ENCODE measurements around the gene KCTD2.

KCTD2 gene

DNA sequence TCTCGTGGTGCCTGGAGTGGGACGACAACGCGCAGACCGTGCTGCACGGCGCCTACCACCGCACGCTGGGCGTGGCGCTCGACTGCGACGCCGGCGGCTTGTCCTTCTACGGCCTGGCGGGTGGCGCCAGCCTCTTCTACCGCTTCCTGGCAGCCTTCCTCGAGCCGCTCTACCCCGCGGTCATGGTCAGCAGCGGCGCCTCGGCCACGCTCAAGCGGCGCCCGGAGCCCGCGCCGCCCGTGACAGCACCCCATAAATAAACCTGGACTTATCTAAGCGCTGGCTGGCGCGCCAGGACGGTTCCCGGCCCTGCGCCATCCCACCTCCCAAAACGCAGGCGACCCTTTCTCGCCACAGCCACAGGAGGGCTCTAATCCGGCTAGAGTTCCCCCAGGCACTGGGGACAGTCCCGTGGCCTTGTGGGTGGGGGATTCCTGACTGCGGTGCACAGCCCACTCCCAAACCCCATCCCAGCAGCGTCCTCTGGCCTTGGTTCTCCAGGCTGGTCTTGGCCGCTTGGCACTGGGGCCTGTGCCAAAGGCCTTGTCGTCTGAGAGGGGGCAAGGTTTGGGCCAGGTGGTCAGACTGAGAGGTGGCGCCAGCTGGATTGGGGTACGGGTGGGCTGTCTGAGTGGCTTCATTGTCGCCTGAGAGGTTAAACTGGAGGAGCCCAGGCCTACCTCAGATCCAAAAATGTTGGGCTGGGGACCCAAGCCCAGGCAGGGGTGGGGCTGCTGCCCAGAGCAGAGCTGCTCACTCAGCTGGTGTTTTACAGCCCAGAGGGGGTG lies 30.7 kb downstream of the KCTD2 start:
- DNase-seq (ENCODE audit: low spot score): no peak

DNA sequence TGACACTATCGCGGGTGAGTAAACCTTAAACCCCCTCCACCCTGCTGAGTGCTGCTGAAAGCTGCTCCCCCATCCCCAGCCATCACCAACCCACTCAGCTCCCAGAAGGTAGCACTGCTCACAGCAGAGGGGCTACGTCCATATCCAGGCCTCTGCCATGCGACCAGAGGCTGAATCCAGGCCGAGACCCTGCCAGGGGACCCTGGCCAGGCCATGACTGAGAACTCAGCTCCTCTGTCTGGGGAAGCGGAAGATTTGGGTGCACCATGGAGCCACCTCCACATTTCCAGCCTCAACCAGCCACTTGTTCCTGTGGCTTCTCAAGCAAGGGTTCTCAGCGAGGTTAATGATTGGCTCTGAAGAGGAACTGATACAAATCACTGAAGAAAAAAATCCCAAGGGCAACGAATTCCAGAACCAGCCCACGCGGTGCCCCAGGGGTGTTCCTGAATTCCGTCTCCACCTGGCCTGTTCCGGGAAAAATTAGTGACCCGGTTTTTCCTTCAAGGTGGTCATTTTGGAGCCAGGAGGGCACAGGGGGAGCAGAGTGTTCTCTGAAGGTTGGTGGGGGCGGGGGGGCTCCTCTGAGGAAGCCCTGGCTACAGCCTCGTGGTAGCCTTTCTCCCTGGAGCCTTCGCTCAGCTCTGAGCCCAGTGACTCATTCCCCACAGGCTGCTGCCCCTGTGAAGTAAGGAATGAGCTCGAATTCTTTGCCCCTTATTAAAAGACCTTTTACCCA lies 31.4 kb downstream of the KCTD2 start:
- DNase-seq (ENCODE audit: low spot score): no peak

DNA sequence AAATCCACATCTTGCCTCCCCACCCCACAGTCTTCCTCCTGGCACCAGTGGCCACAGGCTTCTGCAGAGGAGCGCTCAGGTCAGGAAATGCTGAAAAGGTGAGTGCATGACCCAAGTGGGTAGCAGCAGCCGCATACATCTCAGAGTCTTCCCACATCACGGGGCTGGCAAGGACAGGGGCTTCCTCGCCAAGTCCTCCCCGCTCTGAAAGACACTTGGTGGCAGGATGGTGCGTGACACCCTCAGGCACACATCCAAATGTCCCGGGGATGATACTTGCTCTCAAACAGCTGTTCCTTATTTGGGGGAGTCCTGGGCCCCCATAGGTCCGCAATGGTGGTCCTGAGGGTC lies 32.0 kb downstream of the KCTD2 start:
- no peak for DNase-seq (ENCODE audit: low spot score)

DNA sequence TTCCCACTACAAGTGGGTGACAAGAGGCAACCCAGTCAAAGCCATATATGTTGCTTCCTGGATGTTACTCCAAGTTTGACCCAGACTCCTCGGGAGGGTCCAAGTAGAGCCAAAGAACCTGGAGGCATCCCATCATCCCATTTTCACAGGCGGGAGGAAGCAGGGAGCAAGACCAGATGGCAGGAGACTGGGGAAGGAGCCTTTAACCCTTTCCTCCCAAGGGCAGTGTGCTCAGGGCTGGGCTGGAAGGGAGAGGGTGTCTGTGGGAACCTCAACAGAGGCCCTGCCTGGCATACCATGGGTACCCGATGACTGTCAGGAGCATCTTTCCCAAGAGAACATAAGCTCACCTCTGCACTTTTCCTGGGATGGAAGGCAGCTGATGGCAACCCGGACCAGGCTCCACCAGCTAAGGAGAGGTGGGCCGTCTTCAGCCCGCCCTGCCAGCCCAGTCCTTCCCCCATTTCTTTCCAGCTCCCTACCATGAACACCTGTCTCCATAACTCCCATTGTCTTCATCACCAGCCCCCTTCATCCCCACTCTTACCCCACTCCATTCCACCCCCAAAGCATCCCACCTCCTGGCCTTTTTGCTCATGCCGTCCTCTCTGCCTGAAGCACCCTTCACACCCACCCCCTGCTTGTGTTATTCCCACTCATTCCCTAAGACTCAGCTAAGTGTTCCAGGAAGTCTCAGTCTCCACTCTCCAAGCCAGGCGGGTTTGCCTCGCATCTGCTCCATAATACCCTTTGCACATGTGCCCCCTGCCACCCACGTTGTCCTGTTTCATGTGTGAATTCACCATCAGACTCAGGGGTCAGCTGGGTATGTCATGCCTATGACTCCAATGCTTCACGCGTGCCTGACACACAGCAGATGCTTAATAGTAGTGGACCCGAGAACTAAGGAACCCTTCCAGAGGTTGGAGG lies 34.9 kb downstream of the KCTD2 start:
- no peak for DNase-seq (ENCODE audit: low spot score)

DNA sequence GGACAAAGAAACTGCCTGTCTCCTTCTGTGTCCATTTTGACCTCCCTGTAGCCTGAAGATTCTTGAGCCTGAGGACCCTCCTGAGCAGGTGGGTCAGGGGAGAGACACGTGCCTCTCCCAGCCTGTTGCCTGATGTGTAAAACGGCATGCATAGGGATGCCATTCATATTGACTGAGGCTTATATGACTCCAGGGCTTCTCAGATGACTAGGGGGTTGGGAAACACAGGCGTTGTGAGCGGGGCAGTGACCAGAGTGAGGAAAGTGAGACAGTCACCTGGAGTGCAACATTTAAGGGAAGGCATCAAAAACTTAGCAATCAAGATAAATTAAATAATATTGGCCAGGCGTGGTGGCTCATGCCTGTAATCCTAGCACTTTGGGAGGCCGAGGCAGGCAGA lies 35.7 kb downstream of the KCTD2 start:
- DNase-seq (ENCODE audit: low spot score): no peak

DNA sequence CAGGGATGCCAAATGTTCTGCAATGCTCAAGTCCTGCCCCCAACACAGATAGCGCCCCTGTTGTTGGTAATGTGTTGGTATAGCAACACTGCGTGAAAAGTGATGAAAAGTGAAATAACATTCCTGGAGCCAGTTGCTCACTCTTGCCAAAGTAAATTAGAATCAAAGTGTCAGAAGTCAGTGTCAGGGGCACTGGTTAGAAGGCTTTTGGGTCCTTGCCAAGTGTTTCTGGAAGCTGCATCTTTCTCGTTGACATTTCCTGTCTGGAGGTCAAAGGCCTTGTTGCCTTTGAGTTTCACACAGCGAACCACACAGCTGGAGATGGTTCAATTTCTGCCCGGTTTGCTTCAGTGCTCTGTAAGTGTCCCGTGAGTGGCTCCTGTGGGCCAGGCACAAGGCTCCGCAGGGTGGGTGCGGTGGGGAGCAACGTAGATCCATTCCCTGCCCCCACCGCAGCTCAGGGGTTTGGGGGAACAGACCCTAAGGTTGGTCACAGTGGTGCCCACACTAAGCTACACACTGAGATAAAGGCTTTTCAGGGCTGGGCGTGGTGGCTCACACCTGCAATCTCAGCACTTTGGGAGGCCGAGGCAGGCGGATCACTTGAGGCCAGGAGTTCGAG lies 37.1 kb downstream of the KCTD2 start:
- DNase-seq (ENCODE audit: low spot score): no peak

DNA sequence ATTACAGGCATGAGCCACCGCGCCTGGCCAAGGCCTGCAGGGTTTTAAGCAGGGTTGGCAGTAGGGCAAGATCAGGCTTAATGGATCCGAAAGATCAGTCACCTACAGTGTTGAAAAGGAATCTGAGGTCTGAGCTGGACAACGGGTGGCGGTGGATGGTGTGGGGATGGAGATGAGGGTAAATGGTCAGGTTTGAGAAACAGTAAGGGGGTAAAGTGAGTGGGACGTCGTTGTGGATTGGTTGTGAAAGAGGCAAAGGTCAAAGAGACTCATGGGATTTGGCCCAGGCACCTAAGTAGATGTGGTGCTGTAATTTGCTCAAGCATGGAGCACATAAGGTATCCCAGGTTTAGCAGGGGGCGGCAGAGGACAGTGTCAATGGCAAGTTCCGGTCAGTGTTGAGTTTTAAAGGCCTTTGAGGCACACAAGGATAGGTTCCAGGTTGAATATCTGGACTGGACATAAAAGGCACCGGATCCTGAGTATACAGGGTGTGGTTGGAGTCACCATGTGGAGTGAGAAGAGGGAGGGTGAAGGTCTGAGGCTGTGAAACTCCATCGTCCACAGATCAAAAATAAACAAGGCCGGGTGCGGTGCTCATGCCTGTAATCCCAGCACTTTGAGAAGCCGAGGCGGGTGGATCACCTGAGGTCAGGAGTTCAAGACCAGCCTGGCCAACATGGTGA lies 39.6 kb downstream of the KCTD2 start:
- no peak for DNase-seq (ENCODE audit: low spot score)

DNA sequence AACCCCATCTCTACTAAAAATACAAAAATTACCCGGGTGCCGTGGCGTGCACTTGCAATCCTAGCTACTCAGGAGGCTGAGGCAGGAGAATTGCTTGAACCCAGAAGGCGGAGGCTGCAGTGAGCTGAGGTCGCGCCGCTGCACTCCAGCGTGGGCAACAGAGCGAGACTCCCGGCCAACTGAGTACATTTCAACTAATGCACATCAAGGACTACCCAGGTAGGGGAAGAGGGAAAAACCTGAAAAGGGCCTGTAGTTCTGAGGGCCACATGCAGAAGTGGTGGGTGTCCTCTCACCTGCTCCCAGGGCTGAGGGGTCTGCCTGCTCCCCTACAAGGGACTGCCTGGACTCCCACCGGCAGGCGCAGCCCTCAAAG lies 40.1 kb downstream of the KCTD2 start:
- DNase-seq (ENCODE audit: low spot score): no peak

DNA sequence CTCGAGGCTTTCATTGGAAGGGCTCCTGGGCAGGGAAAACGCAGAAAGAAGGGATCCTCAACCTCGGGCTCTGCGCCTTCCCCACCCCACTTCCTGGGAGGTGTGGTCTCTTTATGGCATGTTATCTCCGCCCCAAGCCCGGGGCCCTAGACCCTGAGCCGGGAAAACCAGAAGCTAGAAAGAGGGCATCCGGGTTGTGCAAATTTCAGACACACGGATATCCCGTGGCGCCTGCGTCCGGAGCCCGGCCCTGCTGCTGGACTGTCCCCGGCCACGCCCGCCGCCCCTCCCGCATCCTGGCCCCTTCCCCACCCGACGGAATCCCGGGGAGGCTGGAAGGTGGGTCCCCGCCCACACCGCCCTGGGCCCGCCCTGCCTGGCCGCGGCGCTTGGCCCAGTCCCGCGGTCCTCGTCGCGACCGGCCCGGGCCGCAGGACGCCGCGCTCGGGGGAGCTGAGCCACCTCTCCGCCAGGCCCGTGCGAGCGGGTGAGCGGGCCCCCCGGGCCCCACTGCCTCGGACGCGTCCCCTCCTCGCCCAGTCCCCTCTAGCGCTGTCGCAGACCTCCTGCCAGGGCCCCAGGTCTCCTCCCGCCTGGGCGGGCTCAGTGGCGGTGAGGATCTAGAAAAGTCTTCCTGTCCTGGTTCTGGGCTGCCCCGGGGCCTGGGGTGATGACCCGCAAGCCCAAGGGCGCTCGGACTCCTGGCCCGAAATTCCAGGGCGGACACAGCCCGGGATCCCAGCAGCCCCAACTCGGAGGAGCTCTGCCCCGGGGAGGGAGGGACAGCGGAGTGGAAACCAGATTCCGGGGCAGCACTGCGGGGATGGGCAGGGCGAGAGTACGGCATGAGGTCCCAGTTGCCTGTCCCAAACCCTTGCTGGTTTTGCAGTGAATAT lies 40.8 kb downstream of the KCTD2 start, which contains the start of gene SLC16A5:
TSS of gene SLC16A5 (plus strand) at position 397 of the 896 bp plus-strand sequence. CDS start 5,683 bp downstream, outside the sequence.
- no peak for DNase-seq (ENCODE audit: low spot score)

DNA sequence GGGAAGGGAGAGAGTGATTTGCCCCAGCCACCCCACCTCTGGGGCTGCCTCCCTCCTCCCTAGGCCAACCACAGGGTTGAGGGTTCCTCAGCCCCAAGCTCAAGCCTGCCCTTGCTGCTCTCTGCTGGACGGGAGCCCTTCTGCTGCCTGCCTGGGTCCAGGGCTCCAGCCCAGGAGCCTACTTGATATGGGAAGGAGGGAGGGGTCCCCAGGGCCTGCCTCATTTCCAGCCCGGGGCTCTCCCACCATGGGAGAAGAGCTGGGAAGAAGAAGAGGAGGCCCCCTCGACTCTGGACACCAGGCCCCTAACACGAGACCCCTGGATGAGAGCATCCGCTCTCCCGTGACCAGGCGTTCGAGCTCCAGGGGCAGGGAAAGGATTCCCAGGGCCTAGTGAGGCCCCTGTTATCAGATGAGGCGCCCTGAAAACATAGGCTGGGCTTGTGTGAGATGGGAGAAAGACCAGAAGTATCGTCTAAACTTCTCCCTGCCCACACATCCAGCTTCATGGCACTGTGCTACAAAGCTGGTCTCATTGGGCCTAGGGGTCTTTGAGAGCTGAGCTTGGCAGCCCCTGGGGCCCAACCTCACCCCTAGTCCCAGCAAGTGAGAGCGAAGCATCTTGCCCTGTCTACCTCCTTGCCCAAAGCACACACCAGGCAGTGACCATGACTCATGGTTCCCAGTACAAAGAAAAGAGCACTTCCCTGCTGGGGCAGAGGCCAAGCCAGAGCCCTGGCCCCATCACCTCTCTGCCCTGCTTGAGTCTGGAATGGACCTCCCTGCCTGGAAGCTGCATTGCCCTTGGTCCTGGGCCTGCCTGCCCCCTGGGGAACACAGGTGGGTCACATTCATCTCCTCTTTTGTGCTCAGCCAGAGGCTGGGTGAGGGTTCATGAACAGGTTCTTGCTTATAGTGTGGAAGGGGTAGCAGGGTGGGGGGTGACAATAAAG lies 41.7 kb downstream of the KCTD2 start:
- no peak for DNase-seq (ENCODE audit: low spot score)

DNA sequence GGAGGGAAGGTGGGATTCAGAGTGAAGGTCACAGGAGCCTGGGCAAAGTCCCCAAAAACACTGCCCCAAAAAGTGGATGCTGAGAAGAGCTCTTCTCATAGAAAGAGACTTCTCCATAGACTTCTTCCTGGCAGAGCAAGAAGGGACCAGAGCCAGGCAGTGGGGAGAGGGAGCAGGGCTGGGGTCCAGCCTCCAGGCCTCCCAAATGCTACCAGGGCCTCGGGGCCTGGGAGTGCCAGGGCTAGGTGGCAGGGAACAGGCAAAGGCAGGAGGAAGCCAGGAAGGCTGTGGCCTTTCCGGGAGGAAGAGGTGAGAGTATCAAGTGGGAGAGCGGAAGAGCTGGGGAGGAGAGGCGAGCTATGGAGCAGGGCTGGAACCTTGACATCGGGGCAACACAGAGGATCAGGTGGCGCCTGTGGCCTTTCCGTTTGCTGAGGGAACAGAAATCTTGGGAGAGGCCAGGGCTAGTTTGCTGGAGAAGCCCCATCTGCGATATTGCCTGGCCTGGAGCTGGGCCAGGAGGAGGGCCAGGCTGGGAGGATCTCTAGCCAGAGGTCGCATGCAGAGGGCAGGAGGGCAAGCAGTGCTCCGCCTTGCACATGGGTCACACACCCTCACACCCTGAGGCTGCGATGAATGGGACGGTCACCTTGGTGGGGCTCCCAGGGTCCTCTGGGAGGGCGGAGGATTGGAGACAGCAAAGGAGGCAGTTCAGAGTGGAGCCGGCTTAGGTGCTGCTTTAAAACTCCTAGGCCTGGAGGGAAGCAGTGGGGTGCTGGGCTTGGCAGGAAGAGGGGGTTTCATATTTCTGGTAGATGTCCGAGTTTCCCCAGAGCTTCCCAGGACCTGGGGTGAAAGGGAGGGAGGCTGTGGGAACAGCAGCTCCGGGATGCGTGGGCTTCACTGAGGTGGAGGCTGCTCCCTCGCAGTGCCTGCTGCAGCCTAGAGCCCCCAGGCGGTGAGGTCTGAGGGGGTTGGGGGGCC lies 44.1 kb downstream of the KCTD2 start:
- DNase-seq (ENCODE audit: low spot score): no peak

DNA sequence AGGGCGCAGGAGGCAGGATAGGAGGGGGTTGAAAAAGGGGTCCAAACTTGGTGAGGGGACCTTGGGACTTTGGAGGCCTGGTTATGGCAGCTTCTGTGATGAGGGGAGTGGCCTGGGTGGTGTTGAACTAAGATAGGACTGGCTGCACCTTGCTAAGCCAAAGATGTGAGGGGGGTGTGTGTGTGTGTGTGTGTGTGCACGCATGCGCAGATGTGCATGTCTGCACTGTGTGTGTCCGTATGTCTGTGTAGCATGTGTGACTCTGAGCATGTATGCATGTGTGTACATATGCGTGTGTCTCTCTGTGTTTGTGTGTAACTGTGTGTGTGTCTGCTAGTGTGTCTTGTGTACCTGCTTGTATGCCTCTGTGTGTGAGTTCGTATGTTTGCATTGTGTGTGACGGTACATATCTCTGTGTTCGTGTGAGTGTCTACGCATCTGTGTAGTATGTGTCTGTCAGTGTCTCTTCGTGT lies 44.9 kb downstream of the KCTD2 start:
- no peak for DNase-seq (ENCODE audit: low spot score)

DNA sequence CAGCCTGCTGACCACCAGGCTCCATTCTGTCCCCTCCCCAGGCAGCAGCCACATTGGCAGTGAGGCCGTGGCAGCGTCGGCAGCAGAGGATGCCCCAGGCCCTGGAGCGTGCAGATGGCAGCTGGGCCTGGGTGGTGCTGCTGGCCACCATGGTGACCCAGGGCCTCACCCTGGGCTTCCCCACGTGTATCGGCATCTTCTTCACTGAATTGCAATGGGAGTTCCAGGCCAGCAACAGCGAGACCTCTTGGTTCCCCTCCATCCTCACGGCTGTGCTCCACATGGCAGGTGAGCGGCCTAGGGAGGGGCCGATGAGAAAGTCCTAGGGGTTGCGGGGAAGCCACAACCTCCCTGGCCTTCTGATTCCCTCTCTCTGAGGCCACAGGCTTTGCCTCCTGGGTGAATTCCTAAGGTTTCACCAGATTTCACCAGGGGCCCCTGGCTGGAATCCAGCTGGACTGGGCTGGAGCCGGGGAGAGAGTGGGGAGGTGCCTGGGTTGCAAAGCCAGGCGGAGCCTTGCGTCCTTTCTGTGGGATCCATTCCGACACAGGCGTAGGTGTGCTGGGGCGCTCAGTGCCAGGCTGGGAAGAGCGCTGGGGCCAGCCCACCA lies 46.6 kb downstream of the KCTD2 start:
- DNase-seq (ENCODE audit: low spot score): no peak

DNA sequence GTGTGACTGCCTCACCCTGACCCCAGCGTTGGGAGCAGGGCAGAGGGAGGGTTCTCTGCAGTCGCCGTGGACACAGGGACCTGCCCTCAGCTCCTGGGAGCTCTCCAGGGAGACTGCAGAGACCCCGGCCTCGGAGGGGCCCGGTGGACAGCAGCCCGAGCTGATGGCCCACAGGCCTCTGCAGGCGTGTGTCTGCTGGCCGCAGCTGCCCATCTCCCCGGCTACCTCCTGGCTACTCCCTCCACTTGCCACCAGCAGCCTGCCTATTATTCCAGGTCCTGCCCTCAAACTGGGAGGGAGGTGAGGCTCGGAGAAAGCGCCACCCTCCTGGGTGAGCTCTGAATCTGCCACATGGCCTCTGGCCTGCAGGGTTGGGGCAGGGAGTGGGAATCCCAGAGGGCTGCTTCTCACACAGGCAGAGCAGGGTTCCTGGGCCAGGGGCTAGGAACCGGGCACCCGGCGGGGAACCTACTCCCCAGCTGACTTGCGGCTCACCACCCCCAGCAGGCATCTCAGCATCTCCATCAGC lies 47.9 kb downstream of the KCTD2 start:
- DNase-seq (ENCODE audit: low spot score): no peak

DNA sequence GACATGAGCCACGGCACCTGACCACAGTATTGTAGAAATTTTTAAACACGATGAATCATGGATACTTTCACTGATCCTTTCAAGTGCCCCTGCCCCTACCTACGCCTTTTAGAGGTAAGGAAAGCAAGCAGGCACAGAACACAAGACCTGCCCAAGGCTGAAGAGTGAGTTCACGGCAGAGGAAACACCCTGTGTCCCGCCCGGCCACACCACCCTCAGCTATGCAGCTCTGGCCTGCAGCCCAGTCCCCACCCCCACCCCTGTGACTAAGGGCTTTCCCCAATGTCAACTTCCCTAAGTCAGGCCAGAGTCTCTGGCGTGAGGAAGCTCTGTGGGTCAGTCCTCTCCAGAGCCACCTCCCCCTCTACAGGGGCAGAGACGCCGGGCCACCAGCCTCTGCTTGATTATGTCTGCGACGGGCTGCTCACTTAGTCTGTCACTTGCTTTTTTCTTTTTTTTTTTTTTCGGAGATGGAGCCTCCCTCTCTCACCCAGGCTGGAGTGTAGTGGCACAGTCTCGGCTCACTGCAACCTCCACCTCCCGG lies 49.1 kb downstream of the KCTD2 start:
- DNase-seq (ENCODE audit: low spot score): no peak

DNA sequence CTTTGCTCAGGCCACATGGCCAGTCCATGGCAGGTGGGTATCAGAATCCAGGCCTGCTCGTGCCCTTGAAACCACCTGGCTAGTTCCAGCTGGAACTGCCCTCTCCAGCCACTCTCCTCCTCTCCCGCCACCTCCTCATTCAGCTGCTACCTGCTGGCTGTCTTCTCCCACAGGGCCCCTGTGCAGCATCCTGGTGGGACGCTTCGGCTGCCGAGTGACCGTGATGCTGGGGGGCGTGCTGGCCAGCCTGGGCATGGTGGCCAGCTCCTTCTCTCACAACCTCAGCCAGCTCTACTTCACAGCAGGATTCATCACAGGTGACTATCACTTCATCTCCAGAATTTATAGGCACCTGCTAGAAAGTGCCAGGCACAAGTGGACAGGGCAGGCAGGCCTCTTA lies 50.8 kb downstream of the KCTD2 start:
- DNase-seq (ENCODE audit: low spot score): no peak
